H9 (cell line): ENCODE data around the gene CAMK1. TPM values are rescaled to one million over a fixed set of nuclear protein-coding genes. Genes with fewer than 3 reads are reported as not detected.

ENCODE experiments used
- DNase-seq: peaks from one replicate; pipeline ENCODE4 v3.0.0-alpha.2; 2017
- H2AFZ ChIP-seq: one replicate; pipeline ENCODE4 v1.6.1; 2013; ENCODE audit warnings: mild to moderate bottlenecking, low read length, control low read depth, moderate library complexity
- H2AK5ac ChIP-seq: 2 replicates; pipeline ENCODE4 v1.6.1; 2013; ENCODE audit warnings: low read length, control low read depth, mixed read lengths; ENCODE audit not compliant: insufficient read length
- H2BK120ac ChIP-seq: one replicate; pipeline ENCODE4 v1.6.1; 2013; ENCODE audit warnings: low read depth, mild to moderate bottlenecking, low read length, control low read depth, inconsistent platforms; ENCODE audit not compliant: poor library complexity, severe bottlenecking
- H2BK12ac ChIP-seq: 2 replicates; pipeline ENCODE4 v1.6.1; 2013; ENCODE audit warnings: low read length, control low read depth, mixed read lengths, low read depth; ENCODE audit not compliant: insufficient read length
- H2BK15ac ChIP-seq: 2 replicates; pipeline ENCODE4 v1.6.1; 2013; ENCODE audit warnings: low read depth, low read length, control low read depth
- H2BK20ac ChIP-seq: one replicate; pipeline ENCODE4 v1.6.1; 2013; ENCODE audit warnings: low read depth, mild to moderate bottlenecking, low read length, control low read depth, inconsistent platforms; ENCODE audit not compliant: poor library complexity, severe bottlenecking
- H2BK5ac ChIP-seq: 2 replicates; pipeline ENCODE4 v1.6.1; 2013; ENCODE audit warnings: low read length, control low read depth, mixed read lengths; ENCODE audit not compliant: insufficient read length
- H3K14ac ChIP-seq: 2 replicates; pipeline ENCODE4 v1.6.1; 2013; ENCODE audit warnings: low read length, control low read depth; ENCODE audit not compliant: insufficient read depth
- H3K18ac ChIP-seq: 2 replicates; pipeline ENCODE4 v1.6.1; 2013; ENCODE audit warnings: low read depth, mild to moderate bottlenecking, mixed read lengths, low read length, control low read depth; ENCODE audit not compliant: insufficient read length
- H3K23ac ChIP-seq: 2 replicates; pipeline ENCODE4 v1.6.1; 2013; ENCODE audit warnings: low read length, control low read depth, mixed read lengths, low read depth; ENCODE audit not compliant: insufficient read length
- H3K23me2 ChIP-seq: 2 replicates; pipeline ENCODE4 v1.6.1; 2013; ENCODE audit warnings: low read depth, mild to moderate bottlenecking, mixed read lengths, low read length, control low read depth; ENCODE audit not compliant: insufficient read length, poor library complexity, severe bottlenecking
- H3K27ac ChIP-seq: 2 replicates; pipeline ENCODE4 v1.5.1; 2013; ENCODE audit warnings: low read length, control low read depth, mixed read lengths, low read depth; ENCODE audit not compliant: insufficient read length
- H3K27me3 ChIP-seq: 2 replicates; pipeline ENCODE4 v1.6.1; 2013; ENCODE audit warnings: low read length, control low read depth, inconsistent platforms; ENCODE audit not compliant: insufficient read depth
- H3K4ac ChIP-seq: 2 replicates; pipeline ENCODE4 v1.6.1; 2013; ENCODE audit warnings: low read depth, mild to moderate bottlenecking, control low read depth, inconsistent platforms, low read length, moderate library complexity
- H3K4me1 ChIP-seq: 2 replicates; pipeline ENCODE4 v1.6.1; 2013; ENCODE audit warnings: low read length, control low read depth, inconsistent platforms; ENCODE audit not compliant: insufficient read depth
- H3K4me2 ChIP-seq: 2 replicates; pipeline ENCODE4 v1.6.1; 2013; ENCODE audit warnings: low read length, control low read depth, mixed read lengths; ENCODE audit not compliant: insufficient read length, insufficient read depth
- H3K56ac ChIP-seq: 2 replicates; pipeline ENCODE4 v1.6.1; 2013; ENCODE audit warnings: low read depth, mild to moderate bottlenecking, mixed read lengths, low read length, control low read depth; ENCODE audit not compliant: insufficient read length
- H3K79me1 ChIP-seq: 2 replicates; pipeline ENCODE4 v1.6.1; 2013; ENCODE audit warnings: low read depth, mild to moderate bottlenecking, moderate library complexity, low read length, control low read depth, inconsistent platforms; ENCODE audit not compliant: insufficient read depth, poor library complexity, severe bottlenecking
- H3K79me2 ChIP-seq: 2 replicates; pipeline ENCODE4 v1.6.1; 2013; ENCODE audit warnings: low read length, control low read depth, inconsistent platforms; ENCODE audit not compliant: insufficient read depth
- H3K9ac ChIP-seq: 2 replicates; pipeline ENCODE4 v1.6.1; 2013; ENCODE audit warnings: low read length, control low read depth, mixed read lengths; ENCODE audit not compliant: insufficient read length; ENCODE audit errors: extremely low read depth
- H3K9me3 ChIP-seq: one replicate; pipeline ENCODE4 v1.6.1; 2013; ENCODE audit warnings: low read depth, low read length, inconsistent platforms; ENCODE audit not compliant: control insufficient read depth
- H3T11ph ChIP-seq: one replicate; pipeline ENCODE4 v1.6.1; 2013; ENCODE audit warnings: mild to moderate bottlenecking, low read length, control low read depth, inconsistent platforms
- H4K20me1 ChIP-seq: one replicate; pipeline ENCODE4 v1.6.1; 2013; ENCODE audit not compliant: control insufficient read depth, insufficient read length, insufficient read depth
- H4K5ac ChIP-seq: 2 replicates; pipeline ENCODE4 v1.6.1; 2013; ENCODE audit warnings: low read depth, mild to moderate bottlenecking, mixed read lengths, low read length, control low read depth; ENCODE audit not compliant: insufficient read length
- H4K8ac ChIP-seq: replicated peaks from 2 replicates; pipeline ENCODE4 v1.6.1; 2013; ENCODE audit warnings: low read length, control low read depth, mixed read lengths, low read depth; ENCODE audit not compliant: insufficient read length
- H4K91ac ChIP-seq: 2 replicates; pipeline ENCODE4 v1.6.1; 2013; ENCODE audit warnings: low read depth, mild to moderate bottlenecking, moderate library complexity, mixed read lengths, low read length, control low read depth; ENCODE audit not compliant: insufficient read length
- H3K27ac Mint-ChIP-seq, 3 experiments: 2 replicates in 2 of 3; 3 replicates in 1 of 3; pipeline ENCODE4 v1.8.0; 2020 to 2021; ENCODE audit warnings: mixed read lengths in 3 of 3, mild to moderate bottlenecking in 1 of 3, moderate library complexity in 1 of 3
- H3K27me3 Mint-ChIP-seq: 2 replicates; pipeline ENCODE4 v1.8.0; 2021; ENCODE audit warnings: low read depth, mild to moderate bottlenecking, moderate library complexity, mixed read lengths
- H3K36me3 Mint-ChIP-seq, 3 experiments: 2 replicates in 2 of 3; 3 replicates in 1 of 3; pipeline ENCODE4 v1.8.0; 2020 to 2021; ENCODE audit warnings: low read depth in 3 of 3, mixed read lengths in 3 of 3; ENCODE audit not compliant: insufficient read depth in 1 of 3
- H3K4me1 Mint-ChIP-seq, 2 experiments: 2 replicates each; pipeline ENCODE4 v1.8.0; 2020; ENCODE audit warnings: mixed read lengths in 2 of 2
- H3K4me3 Mint-ChIP-seq, 2 experiments: 2 replicates in 1 of 2; 3 replicates in 1 of 2; pipeline ENCODE4 v1.8.0; 2020 to 2021; ENCODE audit warnings: mild to moderate bottlenecking in 2 of 2, mixed read lengths in 2 of 2, moderate library complexity in 1 of 2
- H3K9me3 Mint-ChIP-seq, 2 experiments: 2 replicates in 1 of 2; 3 replicates in 1 of 2; pipeline ENCODE4 v1.8.0; 2020; ENCODE audit warnings: mild to moderate bottlenecking in 2 of 2, mixed read lengths in 2 of 2, moderate library complexity in 1 of 2
- WGBS: extraction: QIAGEN DNeasy Blood & Tissue Kit; methylation state at CpG from one replicate; pipeline ENCODE4 v1.1.7; 2013; ENCODE audit warnings: missing lambda C conversion rate, low lambda C conversion rate, mixed read lengths; ENCODE audit not compliant: insufficient read length; ENCODE audit errors: extremely low coverage; 5-methylcytosine and 5-hydroxymethylcytosine counted together
- total RNA-seq: library from RNA; stranded (reverse); gene quantifications from 2 replicates; pipeline ENCODE4 v1.2.1, GENCODE V29; 2021
- TF ChIP-seq, protein P1 (sequence below): fragments of 200-600 bp; sonication (generic); conservative IDR thresholded peaks from 3 replicates; pipeline ENCODE4 v1.8.0; 2021; ENCODE audit warnings: antibody characterized with exemption, mild to moderate bottlenecking

CAMK1 gene
- total RNA-seq, 1 experiment from 2014 or later, result 9.2 TPM

- H3K4me3 Mint-ChIP-seq, result no peak overlapping the region
- WGBS, result no CpG with 5 or more reads among the region's 1 CpG
Measured at GRCh38 chr3:9803494-9803893, 33.7 kb upstream of the CAMK1 start.

More at GRCh38 chr3:9803494-9803893, 33.7 kb upstream of the CAMK1 start:
- no peak overlapping the region for H3K18ac ChIP-seq
- no peak overlapping the region for H2AK5ac ChIP-seq
- H3K36me3 Mint-ChIP-seq, result peaks cover 49 to 79% (median 67%) of the 10 kb centered on the region in 3 experiments; a peak in 6 of 7 replicates
- no peaks in the 10 kb centered on the region for H3K9me3 Mint-ChIP-seq
- H2BK120ac ChIP-seq, result no peak overlapping the region
- no peaks in the 10 kb centered on the region for H4K20me1 ChIP-seq
- H3K23ac ChIP-seq, result no peak overlapping the region
- H3K4me2 ChIP-seq, result no peak overlapping the region
- no peak overlapping the region for H2AFZ ChIP-seq
- H2BK15ac ChIP-seq, result no peak overlapping the region
- H3K79me1 ChIP-seq, result no peaks in the 10 kb centered on the region
- no peaks in the 10 kb centered on the region for H3K23me2 ChIP-seq
- H3K4ac ChIP-seq, result no peak overlapping the region
- TF ChIP-seq, protein P1, sequence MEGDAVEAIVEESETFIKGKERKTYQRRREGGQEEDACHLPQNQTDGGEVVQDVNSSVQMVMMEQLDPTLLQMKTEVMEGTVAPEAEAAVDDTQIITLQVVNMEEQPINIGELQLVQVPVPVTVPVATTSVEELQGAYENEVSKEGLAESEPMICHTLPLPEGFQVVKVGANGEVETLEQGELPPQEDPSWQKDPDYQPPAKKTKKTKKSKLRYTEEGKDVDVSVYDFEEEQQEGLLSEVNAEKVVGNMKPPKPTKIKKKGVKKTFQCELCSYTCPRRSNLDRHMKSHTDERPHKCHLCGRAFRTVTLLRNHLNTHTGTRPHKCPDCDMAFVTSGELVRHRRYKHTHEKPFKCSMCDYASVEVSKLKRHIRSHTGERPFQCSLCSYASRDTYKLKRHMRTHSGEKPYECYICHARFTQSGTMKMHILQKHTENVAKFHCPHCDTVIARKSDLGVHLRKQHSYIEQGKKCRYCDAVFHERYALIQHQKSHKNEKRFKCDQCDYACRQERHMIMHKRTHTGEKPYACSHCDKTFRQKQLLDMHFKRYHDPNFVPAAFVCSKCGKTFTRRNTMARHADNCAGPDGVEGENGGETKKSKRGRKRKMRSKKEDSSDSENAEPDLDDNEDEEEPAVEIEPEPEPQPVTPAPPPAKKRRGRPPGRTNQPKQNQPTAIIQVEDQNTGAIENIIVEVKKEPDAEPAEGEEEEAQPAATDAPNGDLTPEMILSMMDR, result no peak
- H3K27ac Mint-ChIP-seq, result no peak overlapping the region
- H3K9ac ChIP-seq, result no peak overlapping the region
- H2BK12ac ChIP-seq, result no peak overlapping the region
- H3K27me3 ChIP-seq, result no peaks in the 10 kb centered on the region
- H3K56ac ChIP-seq, result no peak overlapping the region
- H4K8ac ChIP-seq, result no peak overlapping the region
- no peaks in the 10 kb centered on the region for H3K27me3 Mint-ChIP-seq
- H3K4me1 Mint-ChIP-seq, result peaks cover 2 to 3% of the 10 kb centered on the region in 2 experiments; a peak in 2 of 4 replicates
- H2BK5ac ChIP-seq, result no peak overlapping the region
- no peak overlapping the region for H4K5ac ChIP-seq
- H3K9me3 ChIP-seq, result no peaks in the 10 kb centered on the region
- no peak overlapping the region for H4K91ac ChIP-seq
- H3T11ph ChIP-seq, result no peak overlapping the region
- H3K27ac ChIP-seq, result no peak overlapping the region
- H3K4me1 ChIP-seq, result no peaks in the 10 kb centered on the region
- H2BK20ac ChIP-seq, result no peak overlapping the region
- H3K79me2 ChIP-seq, result no peaks in the 10 kb centered on the region
- DNase-seq, result no peak
- no peak overlapping the region for H3K14ac ChIP-seq
